Mesenchymal stem cell (in vitro differentiated cells and primary cell): Measurements from ENCODE around the gene CEMIP.

ENCODE experiments used
- DNase-seq: peaks from one replicate; pipeline ENCODE4 v3.0.0-alpha.2; 2013
- H2AFZ ChIP-seq: one replicate; pipeline ENCODE4 v1.6.1; 2013; ENCODE audit warnings: low read depth, mild to moderate bottlenecking, control low read depth, inconsistent platforms, low read length, moderate library complexity
- H2AK5ac ChIP-seq: 2 replicates; pipeline ENCODE4 v1.6.1; 2013; ENCODE audit warnings: low read length, moderate library complexity, mild to moderate bottlenecking, inconsistent platforms; ENCODE audit not compliant: severe bottlenecking
- H2BK120ac ChIP-seq: one replicate; pipeline ENCODE4 v1.6.1; 2013; ENCODE audit warnings: low read depth, mild to moderate bottlenecking, inconsistent platforms, low read length, moderate library complexity
- H2BK12ac ChIP-seq, 2 experiments: one replicate each; pipeline ENCODE4 v1.6.1; 2013; ENCODE audit warnings: inconsistent platforms in 2 of 2, low read length in 2 of 2, mild to moderate bottlenecking in 2 of 2, moderate library complexity in 2 of 2, control low read depth in 1 of 2
- H2BK15ac ChIP-seq: one replicate; pipeline ENCODE4 v1.6.1; 2013; ENCODE audit warnings: mild to moderate bottlenecking, low read depth, inconsistent platforms; ENCODE audit not compliant: poor library complexity, severe bottlenecking
- H2BK5ac ChIP-seq: 2 replicates; pipeline ENCODE4 v1.6.1; 2013; ENCODE audit warnings: low read depth, mild to moderate bottlenecking, low read length, control low read depth, inconsistent platforms; ENCODE audit not compliant: poor library complexity, severe bottlenecking
- H3K14ac ChIP-seq, 2 experiments: one replicate each; pipeline ENCODE4 v1.6.1; 2013; ENCODE audit warnings: inconsistent platforms in 2 of 2, low read length in 2 of 2, control low read depth in 1 of 2, mild to moderate bottlenecking in 1 of 2, moderate library complexity in 1 of 2
- H3K18ac ChIP-seq, 2 experiments: one replicate each; pipeline ENCODE4 v1.6.1; 2013; ENCODE audit warnings: inconsistent platforms in 2 of 2, low read length in 2 of 2, control low read depth in 1 of 2, low read depth in 1 of 2, mild to moderate bottlenecking in 1 of 2
- H3K23ac ChIP-seq, 2 experiments: one replicate each; pipeline ENCODE4 v1.6.1; 2013; ENCODE audit warnings: inconsistent platforms in 2 of 2, low read length in 2 of 2, mild to moderate bottlenecking in 2 of 2, moderate library complexity in 2 of 2, control low read depth in 1 of 2
- H3K27ac ChIP-seq: 2 replicates; pipeline ENCODE4 v1.5.1; 2013; ENCODE audit warnings: mild to moderate bottlenecking, moderate library complexity, low read length, control low read depth, inconsistent platforms; ENCODE audit not compliant: poor library complexity, severe bottlenecking
- H3K27me3 ChIP-seq, 2 experiments: 2 replicates each; pipeline versions ENCODE4 v1.6.1 to v1.7.0; 2013; ENCODE audit warnings: low read length in 2 of 2, mild to moderate bottlenecking in 2 of 2, moderate library complexity in 2 of 2, control low read depth in 1 of 2, inconsistent platforms in 1 of 2; ENCODE audit not compliant: control insufficient read depth in 1 of 2, insufficient read depth in 1 of 2
- H3K36me3 ChIP-seq, 2 experiments: 2 replicates each; pipeline versions ENCODE4 v1.6.1 to v1.7.0; 2013; ENCODE audit warnings: low read length in 2 of 2, control low read depth in 1 of 2, inconsistent platforms in 1 of 2, low read depth in 1 of 2, mild to moderate bottlenecking in 1 of 2; ENCODE audit not compliant: insufficient read depth in 2 of 2, control insufficient read depth in 1 of 2
- H3K4ac ChIP-seq, 2 experiments: one replicate each; pipeline ENCODE4 v1.6.1; 2013; ENCODE audit warnings: inconsistent platforms in 2 of 2, low read length in 2 of 2, mild to moderate bottlenecking in 2 of 2, moderate library complexity in 2 of 2, control low read depth in 1 of 2, low read depth in 1 of 2
- H3K4me1 ChIP-seq: 2 replicates; pipeline ENCODE4 v1.6.1; 2013; ENCODE audit warnings: low read depth, low read length, control low read depth; ENCODE audit not compliant: control insufficient read depth, insufficient read depth
- H3K4me2 ChIP-seq: 2 replicates; pipeline ENCODE4 v1.6.1; 2013; ENCODE audit warnings: low read length, mild to moderate bottlenecking, inconsistent platforms; ENCODE audit not compliant: poor library complexity, severe bottlenecking
- H3K4me3 ChIP-seq, 2 experiments: 2 replicates each; pipeline versions ENCODE4 v1.5.1 to v1.7.0; 2013; ENCODE audit warnings: low read length in 2 of 2, mild to moderate bottlenecking in 2 of 2, control low read depth in 1 of 2, low read depth in 1 of 2; ENCODE audit not compliant: insufficient read depth in 1 of 2
- H3K79me1 ChIP-seq: replicated peaks from 2 replicates; pipeline ENCODE4 v1.6.1; 2013; ENCODE audit warnings: mild to moderate bottlenecking, control low read depth, low read length, inconsistent platforms; ENCODE audit not compliant: poor library complexity, severe bottlenecking
- H3K9ac ChIP-seq: 2 replicates; pipeline ENCODE4 v1.7.0; 2013; ENCODE audit warnings: mild to moderate bottlenecking, low read length, moderate library complexity
- H3K9me3 ChIP-seq: 2 replicates; pipeline ENCODE4 v1.7.0; 2013; ENCODE audit warnings: mild to moderate bottlenecking, low read length; ENCODE audit not compliant: control insufficient read depth
- H4K8ac ChIP-seq: one replicate; pipeline ENCODE4 v1.6.1; 2013; ENCODE audit warnings: inconsistent platforms, mild to moderate bottlenecking, low read length, moderate library complexity
- H4K91ac ChIP-seq: one replicate; pipeline ENCODE4 v1.6.1; 2013; ENCODE audit warnings: mild to moderate bottlenecking, low read length, inconsistent platforms
- WGBS: methylation state at CpG from one replicate; pipeline ENCODE4 v1.1.7; 2013; ENCODE audit warnings: mixed read lengths; 5-methylcytosine and 5-hydroxymethylcytosine counted together

Gene CEMIP

DNA sequence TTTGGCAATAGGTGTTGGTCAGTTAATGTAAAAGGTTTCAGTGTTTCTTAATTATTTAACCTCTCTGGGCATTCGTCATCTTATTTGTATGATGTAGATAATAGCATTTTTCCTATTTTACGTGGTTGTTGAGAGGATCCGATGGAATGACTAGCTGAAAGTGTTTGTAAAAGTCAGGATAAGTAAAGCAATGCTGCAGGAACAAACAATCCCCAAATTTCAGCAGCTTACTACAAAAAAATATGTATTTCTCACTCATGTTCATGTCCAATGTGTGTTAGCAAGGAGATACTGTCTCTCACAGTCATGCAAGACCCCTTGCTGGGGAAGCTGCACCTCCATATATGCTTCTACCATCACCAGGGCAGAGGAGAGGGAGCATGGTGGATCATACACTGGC, 38.7 kb downstream of the CEMIP start:
- H4K8ac ChIP-seq, result no peak overlapping the region
- no peak overlapping the region for H3K23ac ChIP-seq
- no peak overlapping the region for H3K4me3 ChIP-seq
- H3K4me1 ChIP-seq, result no peaks in the 10 kb centered on the region
- no peak overlapping the region for H2AFZ ChIP-seq
- H2AK5ac ChIP-seq, result no peak overlapping the region
- H3K79me1 ChIP-seq, result no peaks in the 10 kb centered on the region
- DNase-seq, result no peak
- no peak overlapping the region for H3K4ac ChIP-seq
- H3K27me3 ChIP-seq, result no peaks in the 10 kb centered on the region
- H2BK120ac ChIP-seq, result no peak overlapping the region
- no peak overlapping the region for H3K9ac ChIP-seq
- no peaks in the 10 kb centered on the region for H3K9me3 ChIP-seq
- WGBS, result 90% methylated on average over 3 of the region's 3 CpGs
- H4K91ac ChIP-seq, result no peak overlapping the region
- no peak overlapping the region for H2BK12ac ChIP-seq
- H3K4me2 ChIP-seq, result no peak overlapping the region
- H3K36me3 ChIP-seq, result peaks cover 0 to 93% of the 10 kb centered on the region in 2 experiments
- H3K18ac ChIP-seq, result no peak overlapping the region
- no peak overlapping the region for H3K14ac ChIP-seq
- no peak overlapping the region for H2BK15ac ChIP-seq
- H3K27ac ChIP-seq, result no peak overlapping the region
- H2BK5ac ChIP-seq, result no peak overlapping the region

DNA sequence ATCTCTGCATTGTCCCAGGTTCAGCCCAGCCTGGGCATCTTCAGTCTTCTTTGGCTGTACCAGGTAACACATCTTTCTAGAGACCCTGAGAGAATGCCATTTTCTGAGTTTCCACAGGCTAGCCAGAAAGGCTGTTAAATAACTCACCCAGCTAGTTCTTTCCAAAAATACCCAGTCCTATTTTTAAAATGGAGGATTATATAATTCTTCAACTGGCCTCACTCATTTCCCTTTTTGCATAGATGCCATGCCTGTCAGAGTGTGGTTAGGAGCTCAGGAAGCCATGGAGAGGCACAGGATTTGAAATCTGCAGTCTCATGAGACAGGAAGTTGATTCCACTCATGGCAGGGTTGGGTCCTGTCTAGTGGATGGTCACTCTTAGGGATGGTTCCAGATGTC, 39.8 kb downstream of the CEMIP start:
- H4K91ac ChIP-seq, result no peak overlapping the region
- no peak overlapping the region for H4K8ac ChIP-seq
- H3K4ac ChIP-seq, result no peak overlapping the region
- H3K79me1 ChIP-seq, result no peaks in the 10 kb centered on the region
- H3K36me3 ChIP-seq, result peaks cover 0 to 97% of the 10 kb centered on the region in 2 experiments
- no peaks in the 10 kb centered on the region for H3K4me1 ChIP-seq
- H2BK120ac ChIP-seq, result no peak overlapping the region
- no peaks in the 10 kb centered on the region for H3K27me3 ChIP-seq
- H2AK5ac ChIP-seq, result no peak overlapping the region
- H3K4me3 ChIP-seq, result no peak overlapping the region
- H2BK15ac ChIP-seq, result no peak overlapping the region
- no peak overlapping the region for H3K23ac ChIP-seq
- no peak overlapping the region for H3K9ac ChIP-seq
- no peak overlapping the region for H2AFZ ChIP-seq
- no peak overlapping the region for H3K4me2 ChIP-seq
- H3K14ac ChIP-seq, result no peak overlapping the region
- no peaks in the 10 kb centered on the region for H3K9me3 ChIP-seq
- no peak overlapping the region for H2BK12ac ChIP-seq
- H3K18ac ChIP-seq, result no peak overlapping the region
- no peak overlapping the region for H3K27ac ChIP-seq
- H2BK5ac ChIP-seq, result no peak overlapping the region
- DNase-seq, result no peak

DNA sequence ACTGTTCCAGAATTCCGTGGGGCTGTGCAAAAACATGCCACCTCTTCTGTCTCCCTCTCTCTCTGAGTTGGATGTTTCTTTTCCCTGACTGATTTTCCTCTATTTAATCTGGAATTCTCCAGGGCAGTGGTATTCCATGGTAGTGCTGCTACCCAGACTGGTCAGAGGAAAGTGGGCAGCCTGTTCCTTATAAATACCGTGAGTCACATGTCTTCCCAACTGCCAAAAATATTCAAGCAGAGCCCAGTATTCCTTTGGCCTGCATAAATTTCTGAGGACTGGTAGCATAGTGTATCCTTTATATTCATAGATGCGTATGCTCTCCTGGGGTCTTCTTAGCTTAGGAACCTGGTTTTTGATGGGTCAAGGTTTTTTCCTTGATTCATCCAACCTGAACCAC, 40.9 kb downstream of the CEMIP start:
- DNase-seq, result no peak
- Histone ChIP-seq H4K8ac (no peak overlapping the region), H3K4ac (no peak overlapping the region), H3K27ac (no peak overlapping the region), H2BK15ac (no peak overlapping the region), H3K9me3 (no peaks in the 10 kb centered on the region), H3K18ac (no peak overlapping the region), H3K4me1 (no peaks in the 10 kb centered on the region), H3K9ac (no peak overlapping the region), H3K14ac (no peak overlapping the region), H2AFZ (no peak overlapping the region), H2BK12ac (no peak overlapping the region), H3K23ac (no peak overlapping the region), H3K36me3 (peaks cover 0 to 98% of the 10 kb centered on the region in 2 experiments), H3K4me2 (no peak overlapping the region), H2AK5ac (no peak overlapping the region), H2BK5ac (no peak overlapping the region), H3K79me1 (no peaks in the 10 kb centered on the region), H2BK120ac (no peak overlapping the region), H3K4me3 (no peak overlapping the region), H4K91ac (no peak overlapping the region), H3K27me3 (no peaks in the 10 kb centered on the region)
- WGBS, result 44% methylated on average over 2 of the region's 3 CpGs

DNA sequence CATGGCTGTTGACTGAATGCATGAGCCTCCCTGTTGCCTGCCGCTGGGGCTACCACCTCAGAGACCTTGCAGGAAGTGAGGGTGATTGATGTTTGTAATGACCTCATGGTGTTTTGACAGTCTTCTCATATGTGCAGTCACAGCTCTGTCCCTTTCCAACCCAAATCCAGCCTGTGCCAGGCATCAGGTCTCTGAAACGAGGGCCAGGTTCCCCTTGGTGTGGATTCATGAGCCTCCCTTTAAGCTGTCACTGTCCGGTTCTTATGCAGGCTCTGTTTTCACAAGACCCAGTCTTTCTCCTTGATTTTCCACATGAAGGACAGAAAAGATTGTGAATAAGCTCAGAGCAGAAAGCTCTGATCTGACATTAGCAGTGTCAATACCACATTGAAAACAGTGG, 43.1 kb downstream of the CEMIP start:
- Histone ChIP-seq H3K18ac (no peak overlapping the region), H3K27ac (no peak overlapping the region), H3K27me3 (no peaks in the 10 kb centered on the region), H3K4me2 (no peak overlapping the region), H2BK5ac (no peak overlapping the region), H2BK15ac (no peak overlapping the region), H2AFZ (no peak overlapping the region), H2AK5ac (no peak overlapping the region), H4K8ac (no peak overlapping the region), H3K36me3 (peaks cover 0 to 96% of the 10 kb centered on the region in 2 experiments), H4K91ac (no peak overlapping the region), H3K4ac (no peak overlapping the region), H3K4me1 (no peaks in the 10 kb centered on the region), H3K14ac (no peak overlapping the region), H2BK12ac (no peak overlapping the region), H3K9ac (no peak overlapping the region), H3K23ac (no peak overlapping the region), H3K79me1 (no peaks in the 10 kb centered on the region), H3K4me3 (no peak overlapping the region), H2BK120ac (no peak overlapping the region), H3K9me3 (no peaks in the 10 kb centered on the region)
- DNase-seq, result no peak
- WGBS, result 77% methylated on average over 3 of the region's 3 CpGs
